GM19025 (cell line): ENCODE results near the gene PACS2.
A peak's percentile ranks its signal among the peaks of the same experiment; 100 is the strongest.

Source experiments
- ATAC-seq: cut with Tn5 transposase; IDR thresholded peaks from one replicate; pipeline ENCODE4 v1.9.1; 2021; ENCODE audit warnings: mild to moderate bottlenecking, low read depth, moderate library complexity; ENCODE audit not compliant: unreplicated experiment

PACS2 gene

DNA sequence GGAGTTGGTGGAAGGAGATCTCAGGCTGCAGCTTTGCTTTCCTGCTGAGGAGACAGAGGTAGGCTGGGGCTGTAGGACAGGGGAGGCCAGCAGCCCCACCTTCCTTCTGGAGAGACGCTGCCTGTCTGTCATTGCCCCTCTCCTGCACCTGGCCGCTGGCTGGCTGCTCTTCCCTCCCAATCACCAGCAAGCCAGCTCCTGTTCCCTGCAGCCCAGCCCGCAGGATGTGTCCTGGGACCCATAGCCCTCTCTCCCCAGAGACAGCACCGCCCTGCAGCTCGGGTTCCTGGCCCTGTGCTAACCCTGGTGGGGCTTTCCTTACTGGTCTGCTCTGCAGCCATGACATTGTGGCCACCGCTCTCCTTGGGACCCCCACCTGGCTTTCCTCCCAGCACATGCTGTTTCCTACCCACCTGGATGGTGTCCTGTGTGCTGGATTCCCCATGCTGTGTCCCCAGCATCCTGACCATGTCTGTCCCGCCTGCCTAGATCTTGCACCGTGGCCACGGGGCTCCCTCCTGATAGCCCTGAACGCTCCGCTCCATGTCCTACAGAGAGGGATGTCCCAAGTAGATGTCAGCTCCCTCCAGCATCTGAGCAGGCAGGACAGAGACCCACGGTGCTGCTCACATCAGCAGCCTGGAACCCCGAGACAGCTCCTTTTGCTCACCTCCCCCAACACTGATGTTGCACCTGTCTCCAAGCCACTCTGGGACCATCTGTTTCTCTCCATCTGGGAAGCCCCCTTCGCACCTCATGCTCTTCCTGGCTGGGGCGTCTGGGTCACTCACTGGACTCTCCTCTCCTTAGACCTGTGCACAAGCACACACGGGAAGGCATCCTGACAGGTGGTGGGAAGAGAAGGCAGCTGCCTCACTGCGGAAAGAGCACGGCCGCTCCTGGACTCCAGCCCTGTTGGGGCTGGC is 104.0 kb downstream of the PACS2 start:
- no peak for ATAC-seq

GRCh38 chr14:105419195-105420091 is 104.9 kb downstream of the PACS2 start, which contains the start of gene MTA1:
Gene MTA1 (plus strand): TSS chr14:105419827. CDS start chr14:105420036, 209 bp downstream.
- peak; percentile 60 for ATAC-seq

DNA sequence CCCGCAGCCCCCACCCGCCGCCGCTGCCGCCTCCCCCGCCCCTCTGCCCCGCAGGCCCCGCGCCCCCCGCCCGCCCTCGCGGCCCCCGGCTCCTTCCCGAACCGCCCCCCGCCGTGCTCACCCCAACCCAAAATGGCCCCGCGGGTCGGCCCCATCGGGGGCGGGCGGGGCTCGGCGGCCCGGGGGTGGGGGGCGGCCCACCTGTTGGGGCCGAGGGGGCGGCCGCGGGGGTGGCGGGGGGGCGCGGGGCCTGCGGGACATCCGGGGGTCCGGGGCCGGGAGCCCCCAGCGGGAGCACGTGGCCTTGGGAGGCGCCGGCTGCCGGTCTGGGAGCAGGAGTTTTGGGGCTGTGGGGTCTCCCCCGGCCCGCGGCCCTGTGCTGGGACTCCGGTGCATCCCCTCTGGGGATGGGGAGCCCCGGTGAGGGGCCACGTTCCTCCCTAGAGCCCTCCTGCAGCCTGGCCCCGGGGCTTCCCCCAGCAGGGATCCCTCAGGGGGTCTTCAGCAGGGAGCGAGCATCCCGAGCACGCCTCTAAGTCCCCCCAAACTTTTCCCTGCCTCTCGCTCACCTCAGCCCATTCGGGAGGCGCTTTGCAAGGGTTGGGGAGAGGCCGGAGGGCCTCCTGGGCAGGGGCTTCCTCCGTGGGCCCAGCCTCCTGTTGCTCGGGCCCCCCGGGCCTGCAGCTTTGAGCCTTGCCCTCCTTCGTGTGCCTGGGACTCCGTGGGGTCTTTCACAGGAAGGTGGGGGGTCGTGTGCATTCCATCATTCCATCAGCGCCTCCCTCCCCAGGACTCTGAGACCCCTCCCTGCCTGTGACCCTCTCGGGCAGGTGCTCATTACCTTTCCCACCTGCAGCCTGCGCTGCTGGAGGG is 105.8 kb downstream of the PACS2 start:
- no peak for ATAC-seq

DNA sequence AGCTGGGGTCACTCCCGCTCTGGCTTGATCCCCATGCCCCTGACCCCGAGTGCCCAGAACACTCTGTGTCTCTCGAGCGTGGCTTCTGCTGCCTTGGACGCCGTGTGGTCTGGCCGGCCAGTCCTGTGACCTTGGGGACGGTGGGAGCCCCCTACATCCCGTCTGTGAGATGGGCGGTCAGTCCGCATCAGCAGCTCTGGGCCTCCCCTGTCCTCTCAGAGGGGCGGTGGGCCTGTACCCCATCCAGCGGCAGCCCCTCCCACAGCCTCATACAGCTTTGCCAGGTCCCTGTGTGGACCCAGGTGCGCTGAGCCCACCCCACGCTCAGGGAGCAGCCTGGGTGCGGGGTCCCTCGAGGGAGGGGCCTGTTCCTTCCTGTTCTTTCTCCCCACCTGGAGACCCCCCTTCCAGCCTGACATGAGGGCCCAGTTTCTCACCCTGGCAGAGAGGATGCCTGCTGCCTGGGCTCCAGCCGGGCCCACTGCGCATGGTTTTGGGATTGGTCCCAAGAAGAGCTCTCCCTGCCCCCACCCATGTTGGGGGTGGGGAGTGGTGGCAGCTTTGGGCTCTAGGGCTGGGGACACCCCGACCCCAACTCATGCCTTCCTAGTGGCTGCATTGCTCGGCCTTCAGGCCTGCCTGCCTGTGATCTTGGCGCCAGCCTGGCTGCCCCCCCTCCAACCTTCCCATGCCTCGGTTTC is 106.6 kb downstream of the PACS2 start:
- ATAC-seq = no peak

DNA sequence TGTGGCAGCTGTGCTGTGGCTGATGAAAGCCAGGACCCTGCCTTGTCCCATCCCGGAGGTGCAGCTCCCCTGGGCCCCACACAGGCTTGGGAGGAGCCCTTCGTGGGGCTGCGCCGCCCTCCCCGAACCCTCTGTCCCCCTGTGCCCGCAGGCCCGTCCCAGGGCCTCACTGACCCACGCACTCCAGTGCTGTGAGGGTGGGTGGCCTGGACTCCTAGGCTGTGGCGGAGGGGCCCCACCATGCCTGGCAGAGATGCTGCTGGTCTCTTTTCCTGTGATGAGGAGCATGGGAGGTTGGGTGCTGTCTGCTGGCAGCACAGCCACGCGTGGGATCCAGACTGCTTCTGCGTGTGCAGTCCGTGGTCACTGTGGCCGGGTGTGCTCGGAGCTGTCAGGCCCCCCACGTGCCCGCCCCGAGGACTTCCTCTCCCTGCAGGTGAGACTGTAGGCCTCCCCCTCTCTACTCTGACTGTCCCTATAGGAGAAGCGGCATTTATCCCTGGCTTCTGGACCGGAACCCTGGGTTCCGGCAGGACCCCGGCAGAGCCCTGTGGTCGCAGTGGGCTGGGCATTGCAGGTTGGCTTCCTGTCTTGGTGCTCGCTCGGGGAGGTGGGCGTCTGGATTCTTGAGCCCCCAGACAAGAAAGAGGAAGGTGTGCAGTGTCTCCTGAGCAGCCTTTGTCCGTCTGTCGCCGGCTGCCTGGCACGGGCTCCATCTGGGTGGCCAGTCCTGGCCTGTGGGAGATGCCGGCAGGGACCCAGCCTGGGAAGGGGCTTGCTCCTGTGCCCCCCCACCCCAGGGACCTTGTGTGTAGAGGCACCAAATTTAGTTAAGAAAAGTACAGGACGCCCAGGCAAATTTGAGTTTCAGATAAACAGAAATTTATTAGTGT is 107.4 kb downstream of the PACS2 start:
- ATAC-seq = no peak

DNA sequence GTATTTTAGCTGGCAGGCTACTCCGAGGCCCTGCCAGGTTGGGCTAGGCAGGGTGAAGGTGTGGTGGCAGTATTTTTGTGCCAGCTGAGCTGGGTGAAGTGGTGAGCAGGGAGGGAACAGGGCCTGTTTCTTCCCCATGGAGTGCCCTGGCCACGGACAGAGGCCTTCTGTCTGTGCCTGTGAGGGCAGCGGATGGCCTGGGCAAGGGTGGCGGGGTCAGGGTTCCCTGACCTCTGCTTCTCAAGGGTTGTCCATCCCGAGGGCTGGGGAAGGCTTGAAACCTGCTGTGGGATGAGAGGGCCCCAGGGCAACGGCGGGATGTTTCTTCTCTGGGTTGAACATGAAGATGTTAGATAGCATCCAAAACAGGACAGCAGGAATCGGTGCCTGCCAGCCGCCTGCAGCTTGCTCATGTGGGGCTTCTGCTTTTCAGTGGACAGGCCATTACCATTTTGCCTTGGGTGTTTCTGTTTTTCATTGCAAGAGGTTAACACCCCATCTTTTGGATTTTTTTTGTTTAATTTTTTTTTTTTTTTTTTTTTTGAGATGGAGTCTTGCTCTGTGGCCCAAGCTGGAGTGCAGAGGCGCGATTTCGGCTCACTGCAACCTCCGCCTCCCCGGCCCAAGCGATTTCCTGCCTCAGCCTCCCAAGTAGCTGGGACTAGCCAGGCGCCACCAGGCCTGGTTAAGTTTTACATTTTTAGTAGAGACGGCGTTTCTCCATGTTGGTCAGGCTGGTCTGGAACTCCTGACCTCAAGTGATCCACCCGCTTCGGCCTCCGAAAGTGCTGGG is 108.3 kb downstream of the PACS2 start:
- ATAC-seq = no peak

- ATAC-seq = no peak
Measured at GRCh38 chr14:105423488-105424195, 109.1 kb downstream of the PACS2 start.

GRCh38 chr14:105424861-105425260 is 110.3 kb downstream of the PACS2 start:
- no peak for ATAC-seq

GRCh38 chr14:105425823-105426247 is 111.3 kb downstream of the PACS2 start:
- no peak for ATAC-seq

DNA sequence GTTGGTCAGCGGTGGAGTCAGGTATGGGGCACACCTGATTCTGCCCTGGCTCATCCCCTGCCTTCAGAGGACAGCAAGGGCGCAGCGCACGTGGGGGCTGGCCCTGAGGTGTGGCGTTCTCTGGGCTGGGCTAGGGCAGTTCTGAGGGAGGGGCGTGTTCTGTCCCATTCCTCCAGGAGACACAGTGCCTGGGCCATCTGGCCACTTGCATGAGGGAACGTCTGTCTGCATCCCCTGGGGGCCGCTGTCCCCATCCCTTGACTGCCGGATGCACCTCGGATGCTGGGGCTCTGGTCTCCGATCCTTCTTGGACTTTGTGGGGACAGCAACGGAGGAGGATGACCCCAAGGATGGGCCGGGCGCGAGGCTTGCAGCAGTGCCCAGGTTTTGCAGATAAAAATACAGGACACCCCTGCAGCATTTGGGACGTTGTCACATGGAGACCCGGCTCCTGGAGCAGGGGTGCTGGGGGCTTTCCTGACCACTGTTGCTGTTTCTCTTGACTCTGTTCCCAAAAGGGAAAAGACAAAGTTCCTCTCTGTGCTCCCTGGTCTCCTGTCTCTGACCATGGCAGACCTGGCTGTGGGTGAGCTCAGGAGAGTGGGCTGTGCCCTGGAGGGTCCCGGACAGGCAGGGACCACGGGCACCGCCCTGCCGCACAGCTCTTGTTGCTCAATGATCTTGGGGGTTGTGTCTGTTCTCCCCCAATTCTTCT is 112.0 kb downstream of the PACS2 start:
- ATAC-seq = no peak

GRCh38 chr14:105427412-105427811 is 112.9 kb downstream of the PACS2 start:
- ATAC-seq = no peak

DNA sequence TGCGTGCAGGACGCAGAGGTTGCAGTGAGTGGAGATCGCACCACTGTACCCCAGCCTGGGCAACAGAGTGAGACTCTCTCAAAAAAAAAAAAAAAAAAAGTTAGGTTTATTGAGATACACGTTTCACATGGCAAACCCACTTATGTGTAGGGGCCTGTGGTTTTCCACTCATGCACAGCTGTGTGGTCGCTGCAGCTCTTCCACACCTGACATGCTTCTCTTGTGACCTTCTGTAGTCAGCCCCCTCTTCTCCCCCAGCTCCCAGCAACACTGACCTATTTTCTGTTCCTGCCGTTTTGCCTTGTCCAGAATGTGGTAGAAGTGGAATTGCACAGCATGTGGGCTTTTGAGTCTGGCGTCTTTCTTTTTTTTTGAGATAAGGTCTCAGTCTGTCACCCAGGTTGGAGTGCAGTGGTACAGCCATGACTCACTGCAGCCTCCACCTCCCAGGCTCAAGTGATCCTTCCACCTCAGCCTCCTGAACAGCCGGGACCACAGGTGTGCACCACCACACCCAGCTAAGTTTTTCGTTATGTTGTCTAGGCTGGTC is 113.5 kb downstream of the PACS2 start:
- no peak for ATAC-seq

GRCh38 chr14:105430042-105430441 is 115.5 kb downstream of the PACS2 start:
- ATAC-seq = no peak

- no peak for ATAC-seq
Measured at GRCh38 chr14:105430565-105430964, 116.0 kb downstream of the PACS2 start.

DNA sequence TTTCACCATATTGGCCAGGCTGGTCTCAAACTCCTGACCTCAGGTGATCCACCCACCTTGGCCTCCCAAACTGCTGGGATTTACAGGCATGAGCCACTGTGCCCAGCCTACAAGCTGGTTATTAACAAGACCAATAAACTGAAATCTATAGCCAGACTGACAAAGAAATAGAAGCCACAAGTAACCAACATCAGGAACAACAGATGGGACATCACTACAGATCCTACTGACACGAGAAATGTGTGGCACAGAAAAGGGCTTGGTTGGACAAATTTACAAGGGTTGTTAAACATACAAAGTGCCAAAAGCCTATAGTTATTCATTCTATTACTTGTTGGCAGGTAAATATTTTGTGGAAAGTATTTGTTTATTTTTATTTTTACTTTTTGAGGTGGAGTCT is 116.7 kb downstream of the PACS2 start:
- no peak for ATAC-seq

DNA sequence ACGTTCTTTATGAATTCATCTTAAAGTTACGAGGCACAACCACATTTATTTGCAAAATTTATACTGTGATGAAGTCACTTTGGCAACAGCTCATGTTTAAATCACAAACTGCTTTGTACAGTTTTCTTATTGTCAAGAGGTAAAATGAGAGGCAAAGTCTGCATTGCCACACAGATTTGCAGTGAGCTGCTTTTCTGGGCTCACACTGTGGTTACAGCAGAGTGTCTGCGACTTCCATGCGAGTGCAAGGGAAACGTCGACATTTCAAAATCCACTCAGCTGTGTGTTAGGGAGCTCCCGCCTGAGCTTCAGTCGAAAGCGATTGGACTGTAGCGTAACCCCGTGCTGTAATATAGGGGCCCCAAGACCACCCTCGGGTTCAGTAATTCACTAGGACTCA is 118.1 kb downstream of the PACS2 start:
- no peak for ATAC-seq
